Psoas muscle (tissue), 8 donors: ENCODE results near the gene BOC. TPM values are rescaled to one million over a fixed set of nuclear protein-coding genes. Genes with fewer than 3 reads are reported as not detected.

Source experiments
- ATAC-seq, 4 donors: fragments of 200-7000 bp; cut with Tn5 transposase; one replicate each; pipeline ENCODE4 v1.9.1; 2020; ENCODE audit warnings: moderate library complexity in 3 of 4, mild to moderate bottlenecking in 2 of 4
- DNase-seq, 2 donors: peaks; one replicate each; pipeline ENCODE4 v3.0.0-alpha.2; 2020
- H3K27ac ChIP-seq: fragments of 200-600 bp; one replicate; pipeline ENCODE4 v1.8.0; 2022
- H3K27me3 ChIP-seq, 3 donors: fragments of 200-600 bp in 1 of 3; one replicate each; pipeline versions ENCODE4 v1.6.1 to v1.8.0; 2013 to 2022; ENCODE audit warnings: low read length in 2 of 3, mild to moderate bottlenecking in 2 of 3, moderate library complexity in 1 of 3; ENCODE audit not compliant: insufficient read depth in 3 of 3
- H3K36me3 ChIP-seq, 2 donors: fragments of 200-600 bp in 1 of 2; one replicate each; pipeline versions ENCODE4 v1.6.1 to v1.8.0; 2013 to 2022; ENCODE audit warnings: low read depth in 1 of 2, mild to moderate bottlenecking in 1 of 2, moderate library complexity in 1 of 2; ENCODE audit not compliant: insufficient read depth in 1 of 2
- H3K4me1 ChIP-seq: fragments of 200-600 bp; one replicate; pipeline ENCODE4 v1.8.0; 2022
- H3K4me3 ChIP-seq: fragments of 200-600 bp; one replicate; pipeline ENCODE4 v1.8.0; 2022; ENCODE audit warnings: mild to moderate bottlenecking
- H3K9me3 ChIP-seq: fragments of 200-600 bp; one replicate; pipeline ENCODE4 v1.8.0; 2022
- WGBS, 3 donors: extraction: QIAGEN DNeasy Blood & Tissue Kit; methylation state at CpG; one replicate each; pipeline versions ENCODE4 v1.1.6 to v1.1.7; 2013; 5-methylcytosine and 5-hydroxymethylcytosine counted together
- intact Hi-C, 2 donors: fragments of 100-400 bp; cut with DNase I; formaldehyde crosslinking; loops; one replicate each; pipeline versions ENCODE4 v1.11.0 to v1.14.2; 2022
- polyA plus RNA-seq, 3 donors: library from polyadenylated mRNA; stranded (reverse); fragments of 200-250 nt; gene quantifications; one replicate each; pipeline ENCODE4 v1.2.3, GENCODE V29; 2013
- total RNA-seq, 4 donors: library from RNA; stranded (reverse); fragmentation: NEBNext Ultra II Directional in 2 of 4; extraction: Animal tissue kit (Norgen Biotek cat#: 25700) in 2 of 4; gene quantifications; one replicate each; pipeline versions ENCODE4 v1.2.1 to v1.2.4, GENCODE V29; 2021 to 2023
- TF ChIP-seq, protein P1 (sequence below): fragments of 200-600 bp; IDR thresholded peaks from one replicate; pipeline ENCODE4 v1.8.0; 2022; ENCODE audit warnings: antibody characterized with exemption
- donor health status: healthy with polysubstance abuse.
- donor health status: DM: no; HTN: no; CAD: no; lungs with moderate emphysema.
- donor health status: Bipolar disorder and iron deficiency.
- donor health status: healthy.
- donor health status: DM: yes; HTN: yes; CAD: no.
- donor health status: DM: no; HTN: no; CAD: no.
- donor health status: DM: no; HTN: no; CAD: no.
- donor health status: DM: yes; HTN: yes; CAD: no.

Gene BOC
- total and polyA plus RNA-seq, 7 donors: 1.1 to 15.4 (median 3.8) TPM

DNA sequence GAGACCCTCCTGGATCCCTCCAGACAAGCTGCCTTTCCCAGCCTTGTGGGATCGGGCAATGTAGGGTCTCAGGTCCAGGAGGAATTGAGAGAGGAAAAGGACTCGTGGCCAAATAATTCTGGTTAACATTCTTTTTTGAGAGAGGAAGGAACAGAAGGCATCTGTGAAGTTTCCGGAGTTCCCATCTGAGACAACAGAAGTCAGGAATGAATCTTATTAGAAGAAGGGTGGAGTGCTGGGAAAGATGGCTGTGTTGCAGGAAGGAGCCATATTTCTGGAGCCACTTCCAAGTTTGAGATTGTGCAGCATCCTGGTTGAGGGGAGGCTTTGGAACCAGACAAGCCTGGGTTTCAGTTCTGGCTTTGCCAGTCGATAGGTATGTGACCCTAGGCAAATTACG is 9.4 kb downstream of the BOC start:
- Histone ChIP-seq H3K9me3 (no peaks in the 10 kb centered on the region), H3K27me3 (peaks cover 0 to 2% (median 0%) of the 10 kb centered on the region in 3 donors), H3K27ac (no peak overlapping the region), H3K4me1 (no peaks in the 10 kb centered on the region), H3K36me3 (peaks cover 0 to 2% of the 10 kb centered on the region in 2 donors), H3K4me3 (no peak overlapping the region)
- intact Hi-C loops: no loop called here
- DNase-seq: no peak
- TF ChIP-seq, protein P1, sequence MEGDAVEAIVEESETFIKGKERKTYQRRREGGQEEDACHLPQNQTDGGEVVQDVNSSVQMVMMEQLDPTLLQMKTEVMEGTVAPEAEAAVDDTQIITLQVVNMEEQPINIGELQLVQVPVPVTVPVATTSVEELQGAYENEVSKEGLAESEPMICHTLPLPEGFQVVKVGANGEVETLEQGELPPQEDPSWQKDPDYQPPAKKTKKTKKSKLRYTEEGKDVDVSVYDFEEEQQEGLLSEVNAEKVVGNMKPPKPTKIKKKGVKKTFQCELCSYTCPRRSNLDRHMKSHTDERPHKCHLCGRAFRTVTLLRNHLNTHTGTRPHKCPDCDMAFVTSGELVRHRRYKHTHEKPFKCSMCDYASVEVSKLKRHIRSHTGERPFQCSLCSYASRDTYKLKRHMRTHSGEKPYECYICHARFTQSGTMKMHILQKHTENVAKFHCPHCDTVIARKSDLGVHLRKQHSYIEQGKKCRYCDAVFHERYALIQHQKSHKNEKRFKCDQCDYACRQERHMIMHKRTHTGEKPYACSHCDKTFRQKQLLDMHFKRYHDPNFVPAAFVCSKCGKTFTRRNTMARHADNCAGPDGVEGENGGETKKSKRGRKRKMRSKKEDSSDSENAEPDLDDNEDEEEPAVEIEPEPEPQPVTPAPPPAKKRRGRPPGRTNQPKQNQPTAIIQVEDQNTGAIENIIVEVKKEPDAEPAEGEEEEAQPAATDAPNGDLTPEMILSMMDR: no peak
- 72 to 79% (median 76%) methylated on average over 5 of the region's 5 CpGs for WGBS, 3 donors
- no peak for ATAC-seq

DNA sequence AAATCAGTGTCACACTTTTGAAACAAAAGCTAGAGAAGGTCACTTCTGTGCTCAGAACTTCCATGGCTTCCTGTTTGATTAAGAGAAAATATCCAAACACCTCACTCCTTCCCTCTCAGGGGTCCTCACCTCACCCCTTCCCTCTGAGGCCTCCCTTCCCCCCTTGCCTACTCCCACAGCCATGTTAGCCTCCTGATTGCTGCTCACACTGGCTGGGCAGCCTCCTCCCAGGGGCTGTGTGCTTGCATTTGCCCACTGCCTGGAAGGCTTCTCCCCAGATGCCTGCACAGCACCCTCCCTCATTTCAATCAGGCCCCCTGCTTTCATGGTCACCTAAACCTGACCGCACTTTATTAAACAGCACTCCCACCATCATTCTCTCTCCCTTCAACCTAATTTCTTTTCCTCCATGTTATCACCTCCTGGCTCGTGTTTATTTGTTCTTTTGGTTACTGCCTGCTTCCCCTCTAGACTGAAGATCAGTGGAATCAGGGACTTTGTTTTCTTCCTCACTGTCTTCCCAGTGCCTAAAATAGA is 10.4 kb downstream of the BOC start:
- TF ChIP-seq, protein P1: no peak
- ATAC-seq (no peak), DNase-seq (no peak)
- Histone ChIP-seq H3K9me3 (no peaks in the 10 kb centered on the region), H3K4me3 (no peak overlapping the region), H3K27me3 (no peaks in the 10 kb centered on the region), H3K36me3 (no peaks in the 10 kb centered on the region), H3K4me1 (no peaks in the 10 kb centered on the region), H3K27ac (no peak overlapping the region)
- WGBS, 3 donors: 64 to 79% (median 68%) methylated on average over 2 of the region's 2 CpGs
- intact Hi-C loops: no loop called here

DNA sequence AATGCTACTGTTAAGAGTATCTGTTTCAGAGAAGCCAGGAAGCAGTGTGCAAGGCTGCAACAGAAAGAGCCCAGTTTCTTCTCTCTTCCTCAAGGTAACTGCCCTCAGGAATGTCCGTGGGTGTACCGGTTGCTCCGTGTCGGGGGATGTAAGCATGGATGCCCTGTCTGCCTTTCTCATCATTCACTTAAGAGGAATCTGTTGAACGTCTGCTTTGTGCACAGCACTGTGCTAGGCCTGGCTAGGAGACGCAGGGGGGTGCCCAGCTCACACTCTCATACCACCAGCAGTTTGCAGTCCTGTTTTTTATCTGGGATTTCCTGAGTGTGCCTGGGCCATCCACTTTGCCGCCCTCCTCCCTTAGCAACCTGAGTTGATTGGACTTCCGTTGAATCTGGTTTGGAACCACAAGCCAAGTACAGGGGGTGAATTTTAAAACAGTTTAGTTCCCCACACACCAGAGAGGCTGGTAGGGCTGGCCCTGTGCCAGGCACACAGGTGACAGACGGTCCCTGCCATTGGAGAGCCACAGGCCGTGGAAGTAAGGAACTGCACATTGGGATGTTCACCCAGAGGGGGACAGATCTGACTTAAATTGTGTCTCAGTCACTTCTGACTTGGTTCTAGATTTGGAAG is 11.2 kb downstream of the BOC start:
- DNase-seq (no peak), ATAC-seq (no peak)
- intact Hi-C loops: no loop called here
- H3K4me1 ChIP-seq: no peaks in the 10 kb centered on the region
- no peak overlapping the region for H3K27ac ChIP-seq
- H3K27me3 ChIP-seq: no peaks in the 10 kb centered on the region
- H3K36me3 ChIP-seq: no peaks in the 10 kb centered on the region
- no peak overlapping the region for H3K4me3 ChIP-seq
- no peaks in the 10 kb centered on the region for H3K9me3 ChIP-seq
- TF ChIP-seq, protein P1: no peak
- WGBS, 3 donors: 58 to 70% (median 65%) methylated on average over 10 of the region's 10 CpGs

DNA sequence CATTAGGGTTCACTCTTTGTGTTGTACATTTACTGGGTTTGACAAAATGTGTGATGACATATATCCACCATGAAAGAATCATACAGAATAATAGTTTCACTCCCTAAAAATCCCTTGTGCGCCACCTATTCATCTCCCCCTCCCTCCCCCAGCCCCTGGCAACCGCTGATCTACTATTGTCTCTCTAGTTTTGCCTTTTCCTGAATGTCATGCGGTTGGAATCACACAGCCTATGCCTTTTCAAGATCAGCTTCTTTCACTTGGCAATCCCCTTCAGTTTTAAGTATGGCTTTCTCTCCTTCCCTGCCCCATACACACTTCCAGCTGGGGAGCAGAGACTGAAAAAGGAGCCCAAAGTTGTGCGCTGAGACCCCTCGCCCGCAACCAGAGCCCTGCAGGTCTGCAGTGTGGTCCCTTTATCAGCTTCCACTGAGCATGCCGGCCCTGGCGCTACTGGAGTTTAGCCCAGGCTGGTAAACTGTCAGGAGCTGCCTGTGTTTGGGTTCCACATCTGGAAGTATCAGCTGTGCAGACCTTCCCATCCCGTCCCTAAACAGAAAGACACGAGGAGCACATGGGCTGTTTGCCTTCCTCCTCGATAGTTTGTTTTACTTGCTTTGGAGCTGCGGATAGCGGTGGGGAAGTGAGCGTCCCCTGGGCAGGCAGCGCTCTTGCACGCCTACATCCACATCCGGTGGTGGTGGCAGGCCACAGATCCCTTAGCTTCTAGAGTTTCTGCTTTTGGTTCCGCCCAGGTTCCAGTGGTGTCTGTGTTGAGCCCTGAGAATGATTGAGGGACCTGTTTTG is 12.3 kb downstream of the BOC start:
- intact Hi-C loops: no loop called here
- H3K27ac ChIP-seq: no peak overlapping the region

More for the DNA sequence above, 12.3 kb downstream of the BOC start:
- H3K4me3 ChIP-seq: no peak overlapping the region
- 63 to 76% (median 65%) methylated on average over 18 of the region's 18 CpGs for WGBS, 3 donors
- no peak for ATAC-seq
- no peaks in the 10 kb centered on the region for H3K27me3 ChIP-seq
- no peaks in the 10 kb centered on the region for H3K36me3 ChIP-seq
- no peak for DNase-seq
- no peaks in the 10 kb centered on the region for H3K9me3 ChIP-seq
- no peaks in the 10 kb centered on the region for H3K4me1 ChIP-seq
- TF ChIP-seq, protein P1: no peak
